Breast epithelium (tissue), 3 donors: Measurements from ENCODE around the gene LDLRAD4.

Experiments used
- POLR2AphosphoS5 ChIP-seq, 3 donors: sonication (generic); formaldehyde crosslinking; IDR thresholded peaks; one replicate each; pipeline ENCODE4 v1.6.1; 2017; ENCODE audit warnings: antibody characterized with exemption in 3 of 3
- TF ChIP-seq, protein P1 (sequence below), 3 donors: fragments of 450-650 bp; IDR thresholded peaks; one replicate each; pipeline ENCODE4 v1.5.1; 2016 to 2017; ENCODE audit warnings: antibody characterized with exemption in 3 of 3, mild to moderate bottlenecking in 3 of 3, moderate library complexity in 3 of 3

GRCh38 chr18:13624563-13625237 is 406.1 kb downstream of the LDLRAD4 start:
- TF ChIP-seq POLR2AphosphoS5 (IDR thresholded peaks at IDR 0.05) = no peak
- TF ChIP-seq, protein P1, sequence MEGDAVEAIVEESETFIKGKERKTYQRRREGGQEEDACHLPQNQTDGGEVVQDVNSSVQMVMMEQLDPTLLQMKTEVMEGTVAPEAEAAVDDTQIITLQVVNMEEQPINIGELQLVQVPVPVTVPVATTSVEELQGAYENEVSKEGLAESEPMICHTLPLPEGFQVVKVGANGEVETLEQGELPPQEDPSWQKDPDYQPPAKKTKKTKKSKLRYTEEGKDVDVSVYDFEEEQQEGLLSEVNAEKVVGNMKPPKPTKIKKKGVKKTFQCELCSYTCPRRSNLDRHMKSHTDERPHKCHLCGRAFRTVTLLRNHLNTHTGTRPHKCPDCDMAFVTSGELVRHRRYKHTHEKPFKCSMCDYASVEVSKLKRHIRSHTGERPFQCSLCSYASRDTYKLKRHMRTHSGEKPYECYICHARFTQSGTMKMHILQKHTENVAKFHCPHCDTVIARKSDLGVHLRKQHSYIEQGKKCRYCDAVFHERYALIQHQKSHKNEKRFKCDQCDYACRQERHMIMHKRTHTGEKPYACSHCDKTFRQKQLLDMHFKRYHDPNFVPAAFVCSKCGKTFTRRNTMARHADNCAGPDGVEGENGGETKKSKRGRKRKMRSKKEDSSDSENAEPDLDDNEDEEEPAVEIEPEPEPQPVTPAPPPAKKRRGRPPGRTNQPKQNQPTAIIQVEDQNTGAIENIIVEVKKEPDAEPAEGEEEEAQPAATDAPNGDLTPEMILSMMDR (IDR thresholded peaks at IDR 0.05) = no peak
